Left ventricle myocardium inferior (tissue), 1 donor: ENCODE data around the gene ADAM8. TPM values are rescaled to one million over a fixed set of nuclear protein-coding genes. Genes with fewer than 3 reads are reported as not detected.

Experiments used
- DNase-seq: peaks from one replicate; pipeline ENCODE4 v3.0.0-alpha.2; 2020
- H3K27ac ChIP-seq: fragments of 200-600 bp; replicated peaks from 2 replicates; pipeline ENCODE4 v1.8.0; 2021
- H3K27me3 ChIP-seq: fragments of 200-600 bp; 2 replicates; pipeline ENCODE4 v1.8.0; 2021; ENCODE audit warnings: low read depth
- H3K36me3 ChIP-seq: fragments of 200-600 bp; 2 replicates; pipeline ENCODE4 v1.8.0; 2021
- H3K4me1 ChIP-seq: fragments of 200-600 bp; 2 replicates; pipeline ENCODE4 v1.8.0; 2021
- H3K4me3 ChIP-seq: fragments of 200-600 bp; 2 replicates; pipeline ENCODE4 v1.8.0; 2021; ENCODE audit warnings: mild to moderate bottlenecking, moderate library complexity
- H3K9me3 ChIP-seq: fragments of 200-600 bp; replicated peaks from 2 replicates; pipeline ENCODE4 v1.8.0; 2021
- intact Hi-C: fragments of 100-400 bp; cut with micrococcal nuclease; formaldehyde crosslinking; loops from one replicate; pipeline ENCODE4 v1.11.0; 2022
- total RNA-seq: library from RNA; stranded (reverse); fragmentation: NEBNext Ultra II Directional; extraction: Animal tissue kit (Norgen Biotek cat#: 25700); gene quantifications from one replicate; pipeline ENCODE4 v1.2.1, GENCODE V29; 2021
- TF ChIP-seq, protein P1 (sequence below): fragments of 200-600 bp; IDR thresholded peaks from 2 replicates; pipeline ENCODE4 v1.8.0; 2021; ENCODE audit warnings: antibody characterized with exemption, mild to moderate bottlenecking, borderline replicate concordance
- donor health status: DM: no; HTN: yes; CAD: no; lungs with severe emphysema.

The ADAM8 gene
- total RNA-seq, 1 donor from 2014 or later, result 1.4 TPM

DNA sequence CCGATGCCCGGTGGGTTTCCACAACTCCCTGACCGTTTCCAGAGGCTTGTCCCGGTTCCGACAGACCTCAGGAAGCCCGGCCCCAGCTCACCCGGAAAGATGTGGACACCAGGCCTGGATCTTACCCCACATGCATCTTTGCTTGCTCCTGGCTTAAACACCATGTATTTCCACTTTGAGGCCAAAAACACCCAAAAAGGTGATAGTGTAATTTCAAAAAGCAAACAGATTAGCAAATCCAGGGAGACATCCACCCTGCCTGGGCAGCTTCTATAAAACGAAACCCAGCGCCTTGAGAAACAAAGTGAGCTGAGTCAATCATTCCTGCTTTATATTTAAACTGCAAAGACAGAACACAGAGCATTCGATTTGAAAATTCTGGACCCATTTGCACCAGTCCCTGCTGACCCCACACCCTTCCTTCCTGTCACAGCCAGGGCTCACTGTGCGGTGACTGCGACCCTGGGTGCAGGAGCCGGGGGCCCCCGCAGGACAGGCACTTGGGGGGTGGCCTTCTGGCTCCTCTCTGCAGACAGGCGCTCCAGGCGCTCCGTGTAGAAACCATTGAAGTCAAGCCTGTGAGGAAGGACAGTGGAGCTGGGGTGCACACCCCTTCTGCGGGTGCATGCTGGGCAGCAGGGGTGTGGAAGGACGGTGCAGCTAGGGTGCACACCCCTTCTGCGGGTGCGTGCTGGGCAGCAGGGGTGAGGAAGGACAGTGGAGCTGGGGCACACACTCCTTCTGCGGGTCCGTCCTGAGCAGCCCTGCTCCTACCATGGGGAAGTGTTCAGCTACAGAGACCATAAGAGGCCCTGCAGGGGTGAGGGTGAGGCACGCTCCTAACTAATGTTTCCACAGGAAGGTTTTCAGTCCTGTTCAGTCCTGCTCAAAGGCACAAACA lies 2.9 kb upstream of the ADAM8 start:
- Histone ChIP-seq H3K27ac (no peak overlapping the region), H3K4me1 (peaks cover 14% of the 10 kb centered on the region), H3K36me3 (peaks cover 57% of the 10 kb centered on the region), H3K4me3 (no peak overlapping the region), H3K27me3 (peaks cover 29% of the 10 kb centered on the region), H3K9me3 (no peaks in the 10 kb centered on the region)
- TF ChIP-seq, protein P1, sequence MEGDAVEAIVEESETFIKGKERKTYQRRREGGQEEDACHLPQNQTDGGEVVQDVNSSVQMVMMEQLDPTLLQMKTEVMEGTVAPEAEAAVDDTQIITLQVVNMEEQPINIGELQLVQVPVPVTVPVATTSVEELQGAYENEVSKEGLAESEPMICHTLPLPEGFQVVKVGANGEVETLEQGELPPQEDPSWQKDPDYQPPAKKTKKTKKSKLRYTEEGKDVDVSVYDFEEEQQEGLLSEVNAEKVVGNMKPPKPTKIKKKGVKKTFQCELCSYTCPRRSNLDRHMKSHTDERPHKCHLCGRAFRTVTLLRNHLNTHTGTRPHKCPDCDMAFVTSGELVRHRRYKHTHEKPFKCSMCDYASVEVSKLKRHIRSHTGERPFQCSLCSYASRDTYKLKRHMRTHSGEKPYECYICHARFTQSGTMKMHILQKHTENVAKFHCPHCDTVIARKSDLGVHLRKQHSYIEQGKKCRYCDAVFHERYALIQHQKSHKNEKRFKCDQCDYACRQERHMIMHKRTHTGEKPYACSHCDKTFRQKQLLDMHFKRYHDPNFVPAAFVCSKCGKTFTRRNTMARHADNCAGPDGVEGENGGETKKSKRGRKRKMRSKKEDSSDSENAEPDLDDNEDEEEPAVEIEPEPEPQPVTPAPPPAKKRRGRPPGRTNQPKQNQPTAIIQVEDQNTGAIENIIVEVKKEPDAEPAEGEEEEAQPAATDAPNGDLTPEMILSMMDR, result no peak
- no peak for DNase-seq
- intact Hi-C loops, result no loop called here

DNA sequence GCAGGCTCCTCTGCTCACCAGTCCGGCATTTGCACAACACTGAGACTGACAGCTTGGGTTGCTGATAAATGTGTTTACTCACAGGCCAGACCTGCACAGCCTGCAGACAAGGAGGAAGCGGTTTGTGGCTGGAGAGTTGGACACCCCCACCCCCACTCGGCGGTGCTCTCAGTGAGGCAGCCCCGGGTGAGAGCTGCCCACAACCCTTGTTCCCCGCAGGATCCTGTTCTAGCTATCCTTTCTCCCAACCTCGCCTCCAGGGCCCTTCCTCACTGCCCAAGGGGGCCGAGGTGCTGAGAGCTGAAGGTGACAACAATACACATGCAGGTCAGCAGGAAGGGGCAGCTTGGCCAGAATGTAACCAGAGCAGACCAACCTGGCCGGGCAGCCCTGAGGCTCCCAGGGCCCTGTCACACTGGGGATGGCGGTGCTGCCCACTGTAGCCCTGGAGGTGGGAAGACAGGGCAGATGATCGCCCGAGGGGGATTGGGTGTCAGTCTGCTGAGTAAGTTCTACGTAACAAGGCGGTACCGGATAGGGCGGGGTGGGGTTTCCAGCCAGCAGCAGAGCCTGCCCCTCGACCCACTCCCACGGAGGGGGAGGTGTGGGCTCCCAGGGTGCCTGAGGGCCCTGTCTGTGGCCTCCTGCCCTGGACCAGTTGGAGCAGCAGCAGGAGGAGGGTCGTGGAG lies 2.1 kb upstream of the ADAM8 start:
- H3K27ac ChIP-seq, result no peak overlapping the region
- TF ChIP-seq, protein P1, result no peak
- H3K9me3 ChIP-seq, result no peaks in the 10 kb centered on the region
- intact Hi-C loops, result no loop called here
- H3K4me3 ChIP-seq, result no peak overlapping the region
- peak; percentile 56 for DNase-seq
- H3K27me3 ChIP-seq, result peaks cover 35% of the 10 kb centered on the region
- peaks cover 48% of the 10 kb centered on the region for H3K36me3 ChIP-seq
- H3K4me1 ChIP-seq, result peaks cover 14% of the 10 kb centered on the region

DNA sequence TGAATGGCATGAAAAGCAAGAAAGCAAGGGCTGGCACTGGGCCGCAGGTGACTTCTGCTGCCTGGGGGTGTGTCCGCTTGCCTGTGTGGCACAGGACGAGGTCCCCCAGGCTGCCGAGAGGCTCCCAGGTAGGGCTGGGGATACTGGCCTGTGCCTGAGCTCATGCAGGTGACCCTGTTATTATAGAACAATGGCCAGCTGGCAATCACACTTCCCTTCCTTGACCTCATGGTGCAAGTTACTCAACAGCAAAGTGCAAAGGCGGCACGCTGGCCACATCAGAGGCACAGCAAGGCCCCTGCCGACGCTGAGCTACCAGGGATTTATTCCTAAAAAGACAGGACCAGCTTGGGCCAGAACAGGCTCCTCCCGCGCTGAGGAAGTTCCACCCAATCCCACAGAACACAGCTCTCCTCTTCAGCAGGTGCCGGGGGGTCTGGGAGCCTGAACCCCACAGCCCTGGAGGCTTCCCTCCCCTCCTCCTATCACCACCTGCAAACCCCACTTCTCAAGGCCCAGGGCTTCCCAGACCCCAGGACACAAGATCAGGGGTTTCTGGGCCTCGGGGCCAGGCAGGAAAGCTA lies 1.4 kb upstream of the ADAM8 start:
- TF ChIP-seq, protein P1, result no peak
- Histone ChIP-seq H3K9me3 (no peaks in the 10 kb centered on the region), H3K36me3 (peaks cover 42% of the 10 kb centered on the region), H3K27me3 (peaks cover 39% of the 10 kb centered on the region), H3K4me1 (peaks cover 14% of the 10 kb centered on the region), H3K4me3 (no peak overlapping the region), H3K27ac (no peak overlapping the region)
- intact Hi-C loops, result no loop called here
- no peak for DNase-seq

DNA sequence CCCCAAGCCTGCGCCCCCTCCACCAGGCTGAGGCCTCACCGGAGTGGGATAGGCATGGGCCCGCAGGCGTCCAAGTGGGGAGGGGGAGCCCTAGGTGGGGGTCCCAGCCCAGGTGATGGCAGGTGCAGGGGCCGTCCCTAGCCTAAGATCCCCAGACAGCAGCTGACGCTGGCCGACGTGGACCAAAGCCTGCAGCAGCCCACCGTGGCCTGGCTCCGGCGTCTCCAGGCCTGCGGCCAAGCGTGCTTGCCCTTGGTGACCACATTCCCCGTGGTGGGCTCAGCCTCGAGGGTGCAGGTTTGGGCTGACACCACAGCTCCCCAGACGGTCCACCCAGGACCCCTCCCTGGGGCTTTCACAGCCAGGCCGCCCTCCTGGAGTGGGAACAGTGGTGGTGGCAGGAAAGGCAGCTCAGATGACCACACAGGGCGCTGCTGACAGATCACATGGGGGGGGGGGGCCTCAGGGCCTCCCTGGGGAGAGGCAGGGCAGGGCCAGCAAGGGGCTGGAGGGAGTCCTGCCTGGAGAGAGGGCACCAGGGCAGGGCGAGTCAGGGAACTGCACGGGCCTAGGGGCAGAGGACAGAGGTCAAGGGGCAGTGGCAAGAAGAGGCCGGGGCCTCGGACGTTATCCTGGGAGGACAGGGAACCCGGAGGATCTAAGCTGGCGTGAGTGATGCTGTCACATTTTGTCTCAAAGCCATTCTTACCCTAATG lies 767 bp upstream of the ADAM8 start:
- H3K9me3 ChIP-seq, result no peaks in the 10 kb centered on the region
- H3K27ac ChIP-seq, result no peak overlapping the region
- no peak overlapping the region for H3K4me3 ChIP-seq
- peaks cover 39% of the 10 kb centered on the region for H3K27me3 ChIP-seq
- H3K36me3 ChIP-seq, result peaks cover 36% of the 10 kb centered on the region
- TF ChIP-seq, protein P1, result no peak
- H3K4me1 ChIP-seq, result peaks cover 14% of the 10 kb centered on the region
- intact Hi-C loops, result no loop called here
- DNase-seq, result no peak

DNA sequence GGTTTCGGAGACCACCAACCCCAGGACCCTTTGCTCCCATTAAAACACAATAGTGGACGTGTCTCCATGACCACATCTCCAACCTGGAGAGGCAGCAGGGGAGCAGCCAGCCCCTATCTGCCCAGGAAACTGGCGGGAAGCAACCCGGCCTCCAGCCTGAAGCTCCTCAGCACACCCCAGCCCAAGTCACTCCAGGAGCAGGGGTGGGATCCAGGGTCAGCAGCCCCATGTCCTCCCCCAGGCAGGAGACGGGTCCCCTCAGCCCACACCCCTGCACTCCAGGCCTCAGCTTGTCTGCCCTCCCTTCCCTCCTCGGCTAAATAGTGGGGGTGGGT lies 601 bp downstream of the ADAM8 start:
- Histone ChIP-seq H3K27ac (no peak overlapping the region), H3K27me3 (peaks cover 39% of the 10 kb centered on the region), H3K9me3 (no peaks in the 10 kb centered on the region), H3K4me3 (peak overlapping the region; percentile 34), H3K36me3 (peaks cover 22% of the 10 kb centered on the region), H3K4me1 (peaks cover 14% of the 10 kb centered on the region)
- TF ChIP-seq, protein P1, result no peak
- DNase-seq, result no peak
- intact Hi-C loops, result no loop called here
